GM12878 (cell line): ENCODE results near the gene MAP3K6. TPM values are rescaled to one million over a fixed set of nuclear protein-coding genes. Genes with fewer than 3 reads are reported as not detected.

Experiments used
- ATAC-seq: fragments of 200-7000 bp; cut with Tn5 transposase; 3 replicates; pipeline ENCODE4 v1.9.1; 2020; ENCODE audit warnings: mild to moderate bottlenecking, moderate library complexity
- BruUV-seq: library from RNA; stranded (reverse); fragments of 400-500 nt; replicated peaks from 2 replicates; lab custom pipeline; 2021; lab: Mats Ljungman, UMichigan
- CTCF ChIA-PET: fragments of 300-600 bp; sonication (Branson Sonifier 250); formaldehyde crosslinking; extraction: SDS; loops from one replicate; lab custom pipeline; 2021; ENCODE audit warnings: inconsistent platforms; lab: Yijun Ruan, JAX
- POLR2A ChIA-PET: fragments of 350-600 bp; formaldehyde crosslinking; extraction: SDS; loops from one replicate; lab custom pipeline; 2021; ENCODE audit warnings: inconsistent platforms; lab: Charles Lee
- RAD21 ChIA-PET: fragments of 300-600 bp; sonication (Branson Sonifier 250); formaldehyde crosslinking; loops from one replicate; lab custom pipeline; 2023; ENCODE audit warnings: antibody characterized with exemption; ENCODE audit not compliant: unreplicated experiment; lab: Charles Lee
- SMC1A ChIA-PET: fragments of 300-600 bp; sonication (Branson Sonifier 250); formaldehyde crosslinking; loops from one replicate; lab custom pipeline; 2023; ENCODE audit not compliant: unreplicated experiment, uncharacterized antibody; lab: Charles Lee
- DNase-seq: peaks from one replicate; pipeline ENCODE4 v3.0.0-alpha.2; 2011; ENCODE audit warnings: low read depth, low spot score
- FAIRE-seq: peaks from 3 replicates; lab custom pipeline; 2011; peaks lifted over from hg19 to GRCh38; lab: Jason Lieb, UNC
- H2AFZ ChIP-seq: 2 replicates; pipeline ENCODE4 v1.6.0; 2011; ENCODE audit warnings: low read depth, low read length, control low read depth; ENCODE audit not compliant: control insufficient read depth
- H3K27ac ChIP-seq: 2 replicates; pipeline ENCODE4 v1.5.1; 2011; ENCODE audit warnings: control low read depth; ENCODE audit not compliant: control insufficient read depth, insufficient read depth
- H3K27me3 ChIP-seq, 2 experiments: replicated peaks in 1 of 2; 2 replicates each; pipeline versions ENCODE4 v1.6.0 to v1.6.1; 2011; ENCODE audit warnings: low read length in 1 of 2; ENCODE audit not compliant: control insufficient read depth in 2 of 2, insufficient read depth in 2 of 2
- H3K36me3 ChIP-seq, 2 experiments: 2 replicates each; pipeline ENCODE4 v1.5.1; 2011; ENCODE audit warnings: low read length in 1 of 2; ENCODE audit not compliant: control insufficient read depth in 2 of 2, insufficient read depth in 2 of 2
- H3K4me1 ChIP-seq: 2 replicates; pipeline ENCODE4 v1.6.1; 2011; ENCODE audit warnings: mild to moderate bottlenecking, low read length, moderate library complexity, mixed read lengths; ENCODE audit not compliant: control insufficient read depth, insufficient read depth
- H3K4me2 ChIP-seq: 2 replicates; pipeline ENCODE4 v1.6.0; 2011; ENCODE audit warnings: control low read depth; ENCODE audit not compliant: control insufficient read depth, insufficient read depth
- H3K4me3 ChIP-seq: fragments of 200-600 bp; sonication (generic); 2 replicates; pipeline ENCODE4 v1.5.1; 2016
- H3K79me2 ChIP-seq: 2 replicates; pipeline ENCODE4 v1.6.0; 2011; ENCODE audit warnings: low read length; ENCODE audit not compliant: control insufficient read depth, insufficient read depth
- H3K9ac ChIP-seq: 2 replicates; pipeline ENCODE4 v1.8.0; 2011; ENCODE audit warnings: low read length, control low read depth, mixed read lengths; ENCODE audit not compliant: control insufficient read depth, insufficient read depth
- H3K9me3 ChIP-seq: replicated peaks from 3 replicates; pipeline ENCODE4 v1.5.1; 2011; ENCODE audit warnings: mild to moderate bottlenecking, low read length; ENCODE audit not compliant: control insufficient read depth, insufficient read depth
- H4K20me1 ChIP-seq: 2 replicates; pipeline ENCODE4 v1.6.0; 2011; ENCODE audit not compliant: control insufficient read depth, insufficient read depth
- CBFB ChIP-seq: IDR thresholded peaks from 2 replicates; pipeline ENCODE4 v1.6.1; 2016; ENCODE audit warnings: antibody characterized with exemption, low read depth
- CHD4 ChIP-seq: fragments of 200-600 bp; sonication (generic); IDR thresholded peaks from 2 replicates; pipeline ENCODE4 v1.6.1; 2016; ENCODE audit warnings: mild to moderate bottlenecking
- EGR1 ChIP-seq, 2 experiments: IDR thresholded peaks; 1 replicate in 1 of 2; 2 replicates in 1 of 2; pipeline ENCODE4 v1.6.1; 2011 to 2012; ENCODE audit warnings: low read depth in 2 of 2, low read length in 2 of 2, borderline replicate concordance in 1 of 2, mild to moderate bottlenecking in 1 of 2, moderate library complexity in 1 of 2
- ESRRA ChIP-seq: IDR thresholded peaks from 2 replicates; pipeline ENCODE4 v1.6.1; 2012; ENCODE audit warnings: mild to moderate bottlenecking, low read length, improper control_type of control experiment
- IRF4 ChIP-seq: IDR thresholded peaks from 2 replicates; pipeline ENCODE4 v1.6.1; 2011; ENCODE audit warnings: low read depth, low read length
- SREBF2 ChIP-seq: IDR thresholded peaks from 2 replicates; pipeline ENCODE4 v1.6.1; 2012; ENCODE audit warnings: mild to moderate bottlenecking, low read length
- SUPT20H ChIP-seq: IDR thresholded peaks from 2 replicates; pipeline ENCODE4 v1.6.1; 2011; ENCODE audit warnings: low read depth, mild to moderate bottlenecking, low read length, moderate library complexity, borderline replicate concordance; ENCODE audit not compliant: control insufficient read depth
- WGBS: methylation state at CpG from one replicate; pipeline ENCODE4 v1.1.6; 2016; ENCODE audit warnings: low lambda C conversion rate; ENCODE audit not compliant: insufficient replicate concordance, insufficient coverage; ENCODE audit errors: missing lambda C conversion rate; 5-methylcytosine and 5-hydroxymethylcytosine counted together
- in situ Hi-C: fragments of 300-500 bp; cut with MboI; formaldehyde crosslinking; loops from 9 replicates; pipeline ENCODE4 v1.14.3; 2018; ENCODE audit warnings: mixed read lengths
- intact Hi-C: fragments of 100-400 bp; cut with micrococcal nuclease; formaldehyde crosslinking; loops from one replicate; pipeline ENCODE4 v1.14.2; 2022; ENCODE audit not compliant: unreplicated experiment
- polyA plus RNA-seq, 11 experiments: library from polyadenylated mRNA; depleted of rRNA in 4 of 11; unstranded in 6 of 11; stranded (reverse) in 5 of 11; fragments of >200 nt; fragmentation: Nextera tagmentation in 4 of 11; fragmentation: Illumina TruSeq in 1 of 11; extraction: Ambion mirVana in 4 of 11; extraction: Trizol in 1 of 11; gene quantifications; 1 replicate in 1 of 11; 2 replicates in 10 of 11; pipeline versions ENCODE4 v1.2.1 to v1.2.3, GENCODE V29; 2011 to 2016; ENCODE audit warnings: inconsistent platforms in 2 of 11, missing spikeins in 2 of 11, low read depth in 1 of 11
- total RNA-seq, 4 experiments: library from RNA; depleted of rRNA in 3 of 4; stranded (reverse); fragments of >200 nt in 3 of 4; fragmentation: Illumina TruSeq in 1 of 4; extraction: Trizol in 1 of 4; gene quantifications; 2 replicates each; pipeline versions ENCODE4 v1.2.1 to v1.2.3, GENCODE V29; 2013 to 2021
- TF ChIP-seq, protein P1 (sequence below): fragments of 450-650 bp; formaldehyde crosslinking; IDR thresholded peaks from 2 replicates; pipeline ENCODE4 v1.4.0; 2020; ENCODE audit warnings: mild to moderate bottlenecking, moderate library complexity
- TF ChIP-seq, protein P2 (sequence below), 3 experiments: IDR thresholded peaks in 2 of 3; conservative IDR thresholded peaks in 1 of 3; 2 replicates each; pipeline ENCODE4 v1.5.1; 2011; ENCODE audit warnings: low read depth in 3 of 3, low read length in 3 of 3, mild to moderate bottlenecking in 3 of 3, control low read depth in 2 of 3, moderate library complexity in 2 of 3, inconsistent platforms in 1 of 3, mixed read lengths in 1 of 3; ENCODE audit not compliant: control insufficient read depth in 2 of 3, insufficient read depth in 1 of 3; ENCODE audit errors: extremely low read depth in 1 of 3
- TF ChIP-seq, protein P3 (sequence below): IDR thresholded peaks from 2 replicates; pipeline ENCODE4 v1.6.1; 2012; ENCODE audit warnings: low read length, inconsistent platforms

The MAP3K6 gene
- total and polyA plus RNA-seq, 10 of the 15 experiments (the other 5 are each of a cell fraction or from before 2014, with no cell fraction given) = 0.15 to 3.4 (median 1.2) TPM; not detected in 1

DNA sequence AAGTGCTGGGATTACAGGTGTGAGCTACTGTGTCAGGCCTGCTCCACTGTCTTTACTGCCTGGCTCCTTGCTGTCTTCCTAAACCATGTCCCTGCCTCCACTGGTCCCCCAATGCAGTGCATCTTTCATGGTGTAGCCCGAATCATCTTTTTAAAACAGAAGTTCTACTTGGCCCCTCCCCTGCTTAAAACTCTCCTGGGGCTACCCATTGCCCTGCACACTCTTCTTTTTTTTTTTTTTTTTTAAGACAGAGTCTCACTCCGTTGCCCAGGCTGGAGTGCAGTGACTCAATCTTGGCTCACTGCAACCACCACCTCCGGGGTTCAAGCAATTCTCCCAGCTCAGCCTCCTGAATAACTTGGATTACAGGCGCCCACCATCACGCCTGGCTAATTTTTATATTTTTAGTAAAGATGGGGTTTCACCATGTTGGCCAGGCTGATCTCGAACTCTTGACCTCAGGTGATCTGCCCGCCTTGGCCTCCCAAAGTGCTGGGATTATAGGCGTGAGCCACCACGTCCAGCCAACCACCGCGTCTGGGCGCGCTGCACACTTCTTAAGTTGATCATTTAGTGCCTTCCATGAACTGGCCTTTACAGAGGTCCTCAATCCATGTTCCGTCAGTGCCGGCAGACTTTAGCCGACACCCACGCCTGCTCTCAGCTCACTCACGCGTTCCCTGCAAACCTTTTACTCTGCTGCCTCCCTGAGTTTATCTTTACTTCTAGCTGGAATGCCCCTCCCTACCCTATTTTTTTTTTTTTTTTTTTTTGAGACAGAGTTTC is 5.5 kb upstream of the MAP3K6 start:
- CTCF ChIA-PET = interaction anchor here (0.6 to 2.3 kb wide), 7 partner anchors 16 to 269 kb away, joined by 3 to 12 read pairs (median 3); no protein-coding TSS in a partner anchor
- Histone ChIP-seq H3K4me2 (no peak overlapping the region), H4K20me1 (no peaks in the 10 kb centered on the region; the same call in 1 of the 2 replicates), H3K9ac (no peak overlapping the region), H3K27me3 (no peaks in the 10 kb centered on the region; a peak in 1 of 4 replicates), H3K4me3 (no peak overlapping the region), H3K36me3 (no peaks in the 10 kb centered on the region), H3K9me3 (no peaks in the 10 kb centered on the region), H3K27ac (no peak overlapping the region), H2AFZ (no peak overlapping the region), H3K79me2 (no peaks in the 10 kb centered on the region), H3K4me1 (peaks cover 10% of the 10 kb centered on the region)
- RAD21 ChIA-PET = no interaction called here
- BruUV-seq = no TSS peak
- DNase-seq = no peak
- ATAC-seq = no peak
- TF ChIP-seq IRF4 = no peak
- no peak for TF ChIP-seq SUPT20H
- no peak for TF ChIP-seq ESRRA
- TF ChIP-seq CHD4 = no peak
- TF ChIP-seq, protein P1, sequence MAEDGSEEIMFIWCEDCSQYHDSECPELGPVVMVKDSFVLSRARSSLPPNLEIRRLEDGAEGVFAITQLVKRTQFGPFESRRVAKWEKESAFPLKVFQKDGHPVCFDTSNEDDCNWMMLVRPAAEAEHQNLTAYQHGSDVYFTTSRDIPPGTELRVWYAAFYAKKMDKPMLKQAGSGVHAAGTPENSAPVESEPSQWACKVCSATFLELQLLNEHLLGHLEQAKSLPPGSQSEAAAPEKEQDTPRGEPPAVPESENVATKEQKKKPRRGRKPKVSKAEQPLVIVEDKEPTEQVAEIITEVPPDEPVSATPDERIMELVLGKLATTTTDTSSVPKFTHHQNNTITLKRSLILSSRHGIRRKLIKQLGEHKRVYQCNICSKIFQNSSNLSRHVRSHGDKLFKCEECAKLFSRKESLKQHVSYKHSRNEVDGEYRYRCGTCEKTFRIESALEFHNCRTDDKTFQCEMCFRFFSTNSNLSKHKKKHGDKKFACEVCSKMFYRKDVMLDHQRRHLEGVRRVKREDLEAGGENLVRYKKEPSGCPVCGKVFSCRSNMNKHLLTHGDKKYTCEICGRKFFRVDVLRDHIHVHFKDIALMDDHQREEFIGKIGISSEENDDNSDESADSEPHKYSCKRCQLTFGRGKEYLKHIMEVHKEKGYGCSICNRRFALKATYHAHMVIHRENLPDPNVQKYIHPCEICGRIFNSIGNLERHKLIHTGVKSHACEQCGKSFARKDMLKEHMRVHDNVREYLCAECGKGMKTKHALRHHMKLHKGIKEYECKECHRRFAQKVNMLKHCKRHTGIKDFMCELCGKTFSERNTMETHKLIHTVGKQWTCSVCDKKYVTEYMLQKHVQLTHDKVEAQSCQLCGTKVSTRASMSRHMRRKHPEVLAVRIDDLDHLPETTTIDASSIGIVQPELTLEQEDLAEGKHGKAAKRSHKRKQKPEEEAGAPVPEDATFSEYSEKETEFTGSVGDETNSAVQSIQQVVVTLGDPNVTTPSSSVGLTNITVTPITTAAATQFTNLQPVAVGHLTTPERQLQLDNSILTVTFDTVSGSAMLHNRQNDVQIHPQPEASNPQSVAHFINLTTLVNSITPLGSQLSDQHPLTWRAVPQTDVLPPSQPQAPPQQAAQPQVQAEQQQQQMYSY (CRISPR knock-in tag) = no peak
- no peak for TF ChIP-seq EGR1 (IDR thresholded peaks at IDR 0.05; ENCODE audit: borderline replicate concordance in 1 of 2, low read depth in 2 of 2, low read length in 2 of 2)
- TF ChIP-seq, protein P2, sequence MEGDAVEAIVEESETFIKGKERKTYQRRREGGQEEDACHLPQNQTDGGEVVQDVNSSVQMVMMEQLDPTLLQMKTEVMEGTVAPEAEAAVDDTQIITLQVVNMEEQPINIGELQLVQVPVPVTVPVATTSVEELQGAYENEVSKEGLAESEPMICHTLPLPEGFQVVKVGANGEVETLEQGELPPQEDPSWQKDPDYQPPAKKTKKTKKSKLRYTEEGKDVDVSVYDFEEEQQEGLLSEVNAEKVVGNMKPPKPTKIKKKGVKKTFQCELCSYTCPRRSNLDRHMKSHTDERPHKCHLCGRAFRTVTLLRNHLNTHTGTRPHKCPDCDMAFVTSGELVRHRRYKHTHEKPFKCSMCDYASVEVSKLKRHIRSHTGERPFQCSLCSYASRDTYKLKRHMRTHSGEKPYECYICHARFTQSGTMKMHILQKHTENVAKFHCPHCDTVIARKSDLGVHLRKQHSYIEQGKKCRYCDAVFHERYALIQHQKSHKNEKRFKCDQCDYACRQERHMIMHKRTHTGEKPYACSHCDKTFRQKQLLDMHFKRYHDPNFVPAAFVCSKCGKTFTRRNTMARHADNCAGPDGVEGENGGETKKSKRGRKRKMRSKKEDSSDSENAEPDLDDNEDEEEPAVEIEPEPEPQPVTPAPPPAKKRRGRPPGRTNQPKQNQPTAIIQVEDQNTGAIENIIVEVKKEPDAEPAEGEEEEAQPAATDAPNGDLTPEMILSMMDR (IDR thresholded peaks at IDR 0.05 in 2 of 3, conservative IDR thresholded peaks at IDR 0.05 in 1 of 3; ENCODE audit: control insufficient read depth in 2 of 3, extremely low read depth in 1 of 3, insufficient read depth in 1 of 3, low read depth in 3 of 3, low read length in 3 of 3) = no peak
- no peak for TF ChIP-seq SREBF2
- TF ChIP-seq, protein P3, sequence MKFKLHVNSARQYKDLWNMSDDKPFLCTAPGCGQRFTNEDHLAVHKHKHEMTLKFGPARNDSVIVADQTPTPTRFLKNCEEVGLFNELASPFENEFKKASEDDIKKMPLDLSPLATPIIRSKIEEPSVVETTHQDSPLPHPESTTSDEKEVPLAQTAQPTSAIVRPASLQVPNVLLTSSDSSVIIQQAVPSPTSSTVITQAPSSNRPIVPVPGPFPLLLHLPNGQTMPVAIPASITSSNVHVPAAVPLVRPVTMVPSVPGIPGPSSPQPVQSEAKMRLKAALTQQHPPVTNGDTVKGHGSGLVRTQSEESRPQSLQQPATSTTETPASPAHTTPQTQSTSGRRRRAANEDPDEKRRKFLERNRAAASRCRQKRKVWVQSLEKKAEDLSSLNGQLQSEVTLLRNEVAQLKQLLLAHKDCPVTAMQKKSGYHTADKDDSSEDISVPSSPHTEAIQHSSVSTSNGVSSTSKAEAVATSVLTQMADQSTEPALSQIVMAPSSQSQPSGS = no peak
- no peak for TF ChIP-seq CBFB
- FAIRE-seq = no peak
- POLR2A ChIA-PET = interaction anchor here (0.6 kb wide), 3 partner anchors 27 to 45 kb away, joined by 3 to 5 read pairs (median 4); no protein-coding TSS in a partner anchor
- in situ Hi-C loops (no loop called here), intact Hi-C loops (no loop called here)
- WGBS = 69% methylated on average over 19 of the region's 19 CpGs
- SMC1A ChIA-PET = no interaction called here
